BJ (cell line): ENCODE data around the gene MROH7. TPM values are rescaled to one million over a fixed set of nuclear protein-coding genes. Genes with fewer than 3 reads are reported as not detected.

Source experiments
- CTCF ChIA-PET: fragments of 350-600 bp; formaldehyde crosslinking; extraction: SDS; loops from one replicate; lab custom pipeline; 2021; ENCODE audit warnings: antibody characterized with exemption, inconsistent platforms; lab: Yijun Ruan, JAX
- POLR2A ChIA-PET: fragments of 300-600 bp; sonication (Branson Sonifier 250); formaldehyde crosslinking; extraction: SDS; loops from one replicate; lab custom pipeline; 2021; ENCODE audit warnings: antibody characterized with exemption; lab: Charles Lee
- DNase-seq: peaks from one replicate; pipeline ENCODE4 v3.0.0-alpha.2; 2011; ENCODE audit warnings: low read depth
- H3K27me3 ChIP-seq: 2 replicates; pipeline ENCODE4 v1.6.0; 2011; ENCODE audit warnings: low read length; ENCODE audit not compliant: control insufficient read depth, insufficient read depth
- H3K36me3 ChIP-seq: 2 replicates; pipeline ENCODE4 v1.5.1; 2011; ENCODE audit warnings: low read length; ENCODE audit not compliant: control insufficient read depth, insufficient read depth
- H3K4me3 ChIP-seq: 2 replicates; pipeline ENCODE4 v1.5.1; 2011; ENCODE audit warnings: low read depth, mild to moderate bottlenecking, control low read depth, low read length
- CTCF ChIP-seq: IDR thresholded peaks from 2 replicates; pipeline ENCODE4 v1.5.1; 2011; ENCODE audit warnings: low read depth, mild to moderate bottlenecking, control low read depth, inconsistent platforms, low read length, moderate library complexity; ENCODE audit not compliant: insufficient read depth
- polyA plus RNA-seq: library from polyadenylated mRNA; depleted of rRNA; stranded (reverse); fragments of >200 nt; gene quantifications from 2 replicates; pipeline ENCODE4 v1.2.3, GENCODE V29; 2011

MROH7 gene
- polyA plus RNA-seq, 1 experiment: 0.10 TPM

GRCh38 chr1:54681358-54681757, 39.8 kb downstream of the MROH7 start:
- DNase-seq: no peak
- CTCF ChIA-PET: interaction anchor here (1.9 kb wide), 1 partner anchor 9 kb away, joined by 5 read pairs; no protein-coding TSS in a partner anchor

DNA sequence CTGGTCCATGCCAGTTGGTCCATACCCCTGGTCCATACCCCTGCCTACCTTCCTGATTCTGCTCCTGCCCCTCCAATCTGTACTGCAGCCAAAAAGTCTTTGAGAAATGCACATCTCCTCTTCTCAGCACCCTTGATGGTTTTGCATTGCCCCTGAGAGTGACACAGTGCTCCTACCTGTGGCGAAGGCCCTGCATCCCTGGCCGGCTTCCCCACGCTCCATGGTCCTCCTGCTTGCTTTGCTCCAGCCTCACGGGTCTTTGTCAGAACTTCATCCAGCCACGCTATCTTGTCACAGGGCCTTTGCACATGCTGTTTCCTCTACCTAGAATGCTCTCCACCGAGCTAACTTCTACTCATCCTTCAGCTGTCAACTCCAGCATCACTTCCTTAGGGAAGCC, 41.9 kb downstream of the MROH7 start:
- no peak for TF ChIP-seq CTCF
- CTCF ChIA-PET: interaction anchor here (1.2 kb wide), 1 partner anchor 11 kb away, joined by 3 read pairs; no protein-coding TSS in a partner anchor
- no peak for DNase-seq
- Histone ChIP-seq H3K27me3 (no peaks in the 10 kb centered on the region; the same call in none of the 2 replicates), H3K36me3 (no peaks in the 10 kb centered on the region), H3K4me3 (no peak overlapping the region)
- POLR2A ChIA-PET: no interaction called here

More at GRCh38 chr1:54681358-54681757, 39.8 kb downstream of the MROH7 start:
- POLR2A ChIA-PET: no interaction called here
- no peak for TF ChIP-seq CTCF
- Histone ChIP-seq H3K4me3 (no peak overlapping the region), H3K27me3 (peaks cover 2% of the 10 kb centered on the region), H3K36me3 (no peaks in the 10 kb centered on the region)

DNA sequence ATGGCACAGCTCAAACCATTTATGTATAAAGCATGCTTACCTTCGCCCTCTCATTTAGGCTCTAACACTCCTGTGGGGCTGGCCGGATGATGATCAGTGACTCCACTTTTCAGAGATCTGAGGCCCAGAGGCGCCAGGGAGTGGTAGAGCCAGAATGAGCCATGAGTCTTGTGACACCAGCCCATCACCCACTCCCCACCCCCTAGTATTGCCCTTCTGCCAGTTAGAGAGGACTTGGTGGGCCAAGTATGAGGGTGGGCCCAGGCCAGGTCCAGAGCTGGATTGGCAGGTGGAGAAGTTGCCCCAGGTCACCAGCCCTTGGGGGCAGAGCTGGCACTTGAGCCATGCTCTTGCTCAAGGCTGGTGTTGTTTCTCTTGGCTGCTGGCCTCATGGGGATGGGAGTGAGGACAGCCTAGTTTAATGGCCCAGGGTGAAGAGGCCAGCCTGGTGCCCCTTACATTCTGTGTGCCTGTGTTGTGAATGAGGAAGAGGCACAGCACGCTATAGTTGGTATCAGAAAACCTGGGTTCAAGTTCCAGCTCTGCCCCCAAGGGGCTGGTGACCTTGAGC, 43.8 kb downstream of the MROH7 start:
- DNase-seq: no peak
- POLR2A ChIA-PET: no interaction called here
- CTCF ChIA-PET: interaction anchor here (0.8 kb wide), 1 partner anchor 825 kb away, joined by 3 read pairs; no protein-coding TSS in a partner anchor

DNA sequence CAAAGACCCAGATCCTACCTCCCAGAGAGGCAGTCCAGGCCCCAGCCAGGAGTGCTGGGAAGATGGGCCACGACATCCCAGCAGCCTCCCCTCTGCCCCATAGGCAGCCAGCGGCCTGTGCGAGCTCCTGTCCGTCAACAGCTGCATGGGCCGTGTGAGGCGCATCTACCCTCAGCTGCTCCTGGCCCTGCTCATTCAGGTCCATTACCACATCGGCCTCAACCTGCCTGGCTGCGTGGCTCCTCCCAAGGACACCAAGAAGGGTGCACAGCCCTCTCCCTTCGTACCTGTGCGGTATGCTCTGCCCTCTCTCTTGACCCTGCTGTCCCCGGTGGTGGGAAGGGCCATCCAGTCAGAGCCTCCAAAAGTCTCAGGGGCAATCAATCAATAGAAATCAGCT, 44.6 kb downstream of the MROH7 start:
- CTCF ChIA-PET: interaction anchor here (0.8 kb wide), 1 partner anchor 826 kb away, joined by 3 read pairs; no protein-coding TSS in a partner anchor
- TF ChIP-seq CTCF: no peak
- POLR2A ChIA-PET: no interaction called here
- no peaks in the 10 kb centered on the region; the same call in none of the 2 replicates for H3K27me3 ChIP-seq
- H3K4me3 ChIP-seq: no peak overlapping the region
- DNase-seq: no peak
- H3K36me3 ChIP-seq: no peaks in the 10 kb centered on the region

More for the DNA sequence above, 43.8 kb downstream of the MROH7 start:
- no peaks in the 10 kb centered on the region; the same call in none of the 2 replicates for H3K27me3 ChIP-seq
- H3K36me3 ChIP-seq: no peaks in the 10 kb centered on the region
- no peak for TF ChIP-seq CTCF
- no peak overlapping the region for H3K4me3 ChIP-seq

GRCh38 chr1:54694771-54695170, 53.2 kb downstream of the MROH7 start:
- POLR2A ChIA-PET: no interaction called here
- Histone ChIP-seq H3K27me3 (peaks cover 2% of the 10 kb centered on the region; the same call in 1 of the 2 replicates), H3K36me3 (no peaks in the 10 kb centered on the region), H3K4me3 (no peak overlapping the region)
- TF ChIP-seq CTCF: no peak
- CTCF ChIA-PET: no interaction called here
- DNase-seq: no peak
